Liver (tissue), 3 donors: Measurements from ENCODE around the gene CEP350.

Source experiments
- CTCF ChIP-seq: fragments of 150-350 bp; IDR thresholded peaks from 2 replicates; pipeline ENCODE4 v1.5.1; 2017; ENCODE audit warnings: improper control_type of control experiment, low read depth, low read length; ENCODE audit not compliant: missing input control
- REST ChIP-seq: IDR thresholded peaks from 2 replicates; pipeline ENCODE4 v1.6.1; 2016; ENCODE audit warnings: antibody characterized with exemption, mild to moderate bottlenecking
- RXRA ChIP-seq, 2 donors: IDR thresholded peaks; 2 replicates each; pipeline ENCODE4 v1.6.1; 2017 to 2018; ENCODE audit warnings: antibody characterized with exemption in 2 of 2, mild to moderate bottlenecking in 1 of 2
- donor health status: healthy.
- donor health status: healthy.

- TF ChIP-seq CTCF (no peak), RXRA (IDR thresholded peaks at IDR 0.05) (no peak), REST (no peak)
Measured at GRCh38 chr1:180131510-180131909, 176.9 kb downstream of the CEP350 start.
